Activated T-cell treated with anti-CD3 and anti-CD28 coated beads for 4 hours (primary cell): Measurements from ENCODE around the gene APOB.

ENCODE experiments used
- DNase-seq: peaks from one replicate; pipeline ENCODE4 v3.0.0-alpha.2; 2020

The APOB gene

GRCh38 chr2:21017748-21018276, 26.1 kb downstream of the APOB start:
- DNase-seq = no peak

- DNase-seq = no peak
Measured at GRCh38 chr2:21015281-21015645, 28.6 kb downstream of the APOB start.

GRCh38 chr2:21014364-21015280, 29.3 kb downstream of the APOB start:
- no peak for DNase-seq

GRCh38 chr2:21013043-21013816, 30.6 kb downstream of the APOB start:
- no peak for DNase-seq

- no peak for DNase-seq
Measured at GRCh38 chr2:21012557-21012937, 31.3 kb downstream of the APOB start.

GRCh38 chr2:21011876-21012556, 31.9 kb downstream of the APOB start:
- no peak for DNase-seq

DNA sequence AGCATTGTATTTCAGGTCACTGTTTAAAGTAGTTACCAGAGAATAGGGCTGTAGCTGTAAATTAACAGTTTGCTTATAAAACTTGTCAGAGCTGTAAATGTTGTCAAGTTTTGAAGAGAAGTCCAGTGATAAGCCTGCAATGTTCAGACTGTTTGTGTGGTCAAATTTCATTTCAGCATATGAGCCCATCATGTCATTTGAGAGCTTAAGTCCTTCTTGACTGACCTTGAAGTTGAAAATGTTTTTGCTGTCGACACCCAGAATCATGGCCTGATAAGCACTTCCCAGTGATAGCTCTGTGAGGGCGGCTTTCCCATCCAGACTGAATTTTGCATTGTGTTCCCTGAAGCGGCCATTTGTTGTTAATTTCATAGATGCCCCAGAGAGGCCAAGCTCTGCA, 32.4 kb downstream of the APOB start:
- no peak for DNase-seq

DNA sequence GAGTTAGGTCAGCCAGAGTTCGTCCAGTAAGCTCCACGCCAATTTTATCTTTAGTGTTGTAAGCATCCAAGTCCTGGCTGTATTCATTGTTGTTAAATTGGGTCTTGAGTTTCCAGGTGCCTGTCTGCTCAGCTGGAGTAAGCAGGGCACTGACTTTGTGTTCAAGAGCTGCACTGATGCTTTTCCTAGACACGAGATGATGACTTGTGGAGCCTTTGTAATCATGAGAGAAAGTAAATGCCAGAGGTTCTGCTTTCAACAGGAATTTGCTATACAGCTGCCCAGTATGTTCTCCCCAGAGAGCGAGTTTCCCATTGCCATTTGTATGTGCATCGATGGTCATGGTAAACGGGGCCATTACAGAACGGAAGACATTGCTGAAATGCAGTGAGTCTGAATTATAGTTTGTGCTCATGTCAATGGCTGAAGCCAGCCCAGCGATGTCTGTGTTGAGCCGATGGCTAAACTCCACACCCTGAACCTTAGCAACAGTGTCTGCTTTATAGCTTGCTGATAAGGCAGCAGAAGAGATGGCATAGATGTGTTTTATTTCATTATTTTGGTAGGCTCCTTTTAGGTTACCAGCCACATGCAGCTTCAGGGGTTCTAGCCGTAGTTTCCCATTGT, 32.9 kb downstream of the APOB start:
- DNase-seq = no peak

DNA sequence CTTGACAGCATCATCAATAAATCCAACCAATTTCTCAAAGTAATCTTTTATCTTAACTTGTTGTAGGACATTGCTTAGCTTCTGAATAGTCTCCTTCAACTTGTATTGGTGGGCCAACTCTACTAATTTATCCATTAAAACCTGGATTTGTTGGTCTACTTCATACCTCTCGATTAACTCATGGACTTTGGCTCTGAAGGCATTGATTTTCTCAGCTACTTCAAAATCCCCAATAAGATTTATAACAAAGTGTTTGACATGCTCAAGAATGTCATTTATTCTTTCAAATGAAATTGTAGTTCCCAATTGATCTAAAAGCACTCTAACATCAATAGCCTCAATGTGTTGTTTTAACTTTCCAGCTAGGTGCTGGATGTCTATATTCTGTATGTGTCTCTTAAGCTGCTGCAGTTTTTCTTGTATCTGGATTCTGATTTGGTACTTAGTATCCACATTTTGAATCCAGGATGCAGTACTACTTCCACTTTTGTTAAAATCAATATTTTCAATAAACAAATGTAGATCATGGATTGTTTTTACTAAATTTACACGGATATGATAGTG, 34.1 kb downstream of the APOB start:
- DNase-seq = no peak

DNA sequence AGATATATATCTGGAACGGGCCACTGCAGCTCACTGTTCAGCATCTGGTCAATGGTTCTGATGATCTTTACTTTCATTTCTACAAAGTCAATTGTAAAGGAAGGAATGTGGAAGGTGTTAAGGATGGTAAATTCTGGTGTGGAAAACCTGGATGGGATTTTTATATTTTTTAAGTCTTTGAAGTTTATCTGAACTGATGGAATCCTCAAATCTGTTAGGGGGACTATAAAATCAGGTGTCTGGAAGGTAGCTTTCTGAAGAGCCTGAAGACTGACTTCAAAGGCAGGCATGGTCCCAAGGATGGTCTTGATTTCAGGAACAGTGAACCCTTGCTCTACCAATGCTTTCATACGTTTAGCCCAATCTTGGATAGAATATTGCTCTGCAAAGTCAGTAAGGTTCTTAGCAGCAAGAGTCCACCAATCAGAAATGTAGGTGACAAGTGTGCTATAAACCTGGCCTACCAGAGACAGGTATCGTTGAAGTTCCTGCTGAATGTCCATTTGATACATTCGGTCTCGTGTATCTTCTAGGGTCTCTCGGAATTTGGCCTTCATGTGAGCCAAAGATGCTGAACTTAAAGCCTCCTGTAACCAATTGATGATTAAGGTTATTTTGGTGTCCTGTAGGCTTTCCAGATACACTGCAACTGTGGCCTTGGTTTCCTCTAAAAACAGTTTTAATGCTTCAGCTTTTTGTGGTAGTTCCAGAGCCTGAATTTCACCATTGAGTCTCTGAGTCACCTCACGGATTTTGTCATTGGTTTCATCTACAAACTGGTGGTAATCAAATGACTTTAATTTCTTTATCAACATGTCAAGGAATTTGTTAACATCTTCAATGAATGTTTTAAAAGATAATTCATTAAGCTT, 34.8 kb downstream of the APOB start:
- DNase-seq = no peak

- no peak for DNase-seq
Measured at GRCh38 chr2:21008014-21008789, 35.7 kb downstream of the APOB start.

DNA sequence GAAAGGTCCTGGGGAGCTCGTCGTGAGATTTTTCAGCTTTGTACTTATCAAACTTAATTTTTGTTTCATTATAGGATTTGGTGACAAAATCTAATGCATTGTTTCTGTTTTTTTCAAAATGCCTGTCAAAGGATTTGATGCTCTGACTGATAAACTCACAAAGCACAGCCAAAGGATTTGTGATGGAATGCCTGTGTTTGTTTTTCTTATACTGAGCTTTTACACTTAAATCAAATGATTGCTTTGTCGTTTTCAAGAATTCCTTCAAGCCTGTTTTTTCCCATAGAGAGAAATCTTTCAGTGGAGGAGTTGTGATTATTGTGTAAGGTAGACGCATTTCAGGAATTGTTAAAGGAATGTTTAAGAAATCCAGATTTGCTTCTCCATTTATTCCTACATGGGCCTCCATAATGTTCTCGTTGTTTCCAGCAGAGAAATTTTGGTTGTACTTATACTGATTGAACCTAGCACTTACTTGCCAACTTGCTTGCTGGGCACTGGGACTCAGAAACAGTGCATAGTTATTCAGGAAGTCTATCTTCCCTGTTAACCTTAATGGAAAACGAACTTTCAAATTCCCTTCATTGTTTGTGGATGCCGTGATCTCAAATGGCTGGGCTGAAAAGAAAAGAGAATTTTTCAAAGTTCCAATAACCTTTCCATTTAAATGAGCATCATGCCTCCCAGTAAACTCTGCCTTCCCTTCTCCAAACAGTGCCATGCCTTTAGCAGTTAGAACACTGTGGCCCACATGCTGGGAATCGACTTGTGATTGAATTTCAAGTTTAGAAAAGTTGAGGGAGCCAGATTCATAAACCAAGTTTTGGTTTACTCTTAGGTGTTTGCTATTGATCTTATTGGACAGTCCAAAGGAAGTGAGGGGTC, 36.5 kb downstream of the APOB start:
- DNase-seq = no peak

DNA sequence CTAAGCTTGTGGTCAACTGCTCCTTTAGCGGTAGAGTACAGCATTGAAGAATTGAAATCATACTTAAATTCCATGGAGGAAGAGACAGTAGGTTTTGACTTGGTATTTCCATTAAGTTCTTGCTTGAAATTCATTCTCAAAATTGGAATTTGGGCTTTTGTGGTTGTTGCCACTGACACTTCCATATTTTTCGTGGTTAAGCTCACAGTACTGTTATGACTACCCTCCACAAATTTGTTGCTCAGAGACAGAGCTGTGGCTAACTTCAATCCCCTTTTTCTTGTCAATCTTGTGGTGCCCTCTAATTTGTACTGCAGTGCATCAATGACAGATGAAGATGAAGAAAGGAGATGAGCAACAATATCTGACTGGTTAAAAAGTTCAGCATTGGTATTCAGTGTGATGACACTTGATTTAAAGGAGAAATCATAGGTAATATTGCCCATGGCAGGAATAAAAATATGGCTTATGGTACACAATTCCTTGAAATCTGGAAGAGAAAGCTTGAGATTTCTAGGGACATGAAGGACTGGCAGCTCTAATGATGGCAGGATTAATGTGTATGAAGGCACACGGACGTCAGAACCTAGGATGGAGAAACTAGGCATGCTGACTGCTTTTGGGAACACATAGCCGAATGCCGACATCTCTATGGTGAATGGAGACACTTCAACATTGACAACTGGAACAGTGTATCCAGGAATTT, 37.3 kb downstream of the APOB start:
- no peak for DNase-seq

DNA sequence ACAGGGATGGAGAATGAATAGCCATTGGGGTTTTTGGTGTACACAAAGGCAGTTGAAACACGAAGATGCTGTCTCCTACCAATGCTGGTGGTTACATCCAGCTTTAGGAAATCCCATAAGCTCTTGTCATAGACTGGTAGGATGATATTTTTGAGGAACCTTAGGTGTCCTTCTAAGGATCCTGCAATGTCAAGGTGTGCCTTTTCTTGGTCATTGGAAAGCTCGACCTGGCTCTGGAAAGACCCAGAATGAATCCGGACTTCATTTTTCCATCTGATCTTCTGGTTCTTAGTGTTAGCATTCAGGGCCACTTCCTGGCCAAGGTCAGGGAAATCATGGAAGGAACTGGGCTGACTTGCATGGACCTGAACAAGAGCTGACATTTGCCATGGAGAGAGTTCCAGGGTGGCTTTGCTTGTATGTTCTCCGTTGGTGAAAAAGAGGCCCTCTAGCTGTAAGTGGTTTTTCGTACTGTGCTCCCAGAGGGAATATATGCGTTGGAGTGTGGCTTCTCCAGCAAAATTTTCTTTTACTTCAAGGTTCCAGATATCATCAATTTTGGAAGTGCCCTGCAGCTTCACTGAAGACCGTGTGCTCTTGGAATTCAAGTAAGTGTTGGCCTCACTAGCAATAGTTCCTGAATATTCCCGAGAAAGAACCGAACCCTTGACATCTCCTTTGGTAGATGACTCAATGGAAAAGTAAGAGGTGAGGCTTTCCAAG, 38.0 kb downstream of the APOB start:
- no peak for DNase-seq

GRCh38 chr2:21005111-21005699, 38.7 kb downstream of the APOB start:
- no peak for DNase-seq

DNA sequence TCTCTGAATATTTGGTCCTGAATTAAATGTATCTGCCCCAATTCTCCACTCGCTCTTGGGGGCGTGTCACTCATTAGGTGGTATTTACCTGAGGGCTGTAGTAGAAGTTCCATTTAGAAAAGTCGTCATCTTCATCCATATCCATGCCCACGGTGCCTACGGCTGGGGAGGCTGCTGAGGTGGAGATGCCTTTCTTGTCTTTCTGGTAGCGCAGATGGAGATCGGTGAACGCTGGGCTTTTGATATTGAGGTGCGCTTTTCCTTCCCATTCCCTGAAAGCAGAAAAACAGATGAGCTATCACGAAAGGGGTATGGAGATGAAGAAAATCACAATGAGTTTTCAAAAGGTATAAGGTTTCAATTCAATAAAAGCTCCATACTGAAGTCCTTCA, 39.7 kb downstream of the APOB start:
- no peak for DNase-seq

DNA sequence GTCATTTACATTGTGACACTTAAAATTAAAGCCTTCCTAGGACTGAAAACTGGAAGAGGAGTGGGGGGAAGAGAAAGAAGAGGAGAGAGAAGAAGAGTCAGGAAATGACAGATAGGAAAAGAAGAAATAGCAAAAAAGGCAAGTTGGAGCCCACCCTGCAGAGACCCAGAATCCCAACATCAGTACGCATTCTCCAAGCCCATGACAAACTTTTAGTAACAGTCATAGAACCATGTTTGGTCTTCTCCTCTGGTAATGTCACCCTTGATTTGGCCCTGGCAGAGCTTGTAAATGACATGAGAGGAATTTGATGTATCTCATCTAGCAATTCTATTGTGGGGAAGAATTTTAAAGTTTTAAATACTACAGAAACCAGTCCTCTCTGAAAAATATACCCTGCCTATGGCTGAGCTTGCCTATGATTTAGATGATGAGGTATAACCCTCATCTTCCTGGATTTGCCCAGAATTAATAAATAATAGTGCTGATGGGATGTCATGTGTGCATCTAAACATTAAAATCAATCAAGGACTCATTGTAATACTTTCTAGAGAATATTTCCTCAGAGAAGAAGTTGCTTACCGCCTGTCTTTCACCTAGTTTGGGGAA, 40.2 kb downstream of the APOB start:
- no peak for DNase-seq
